Measurements from ENCODE around the gene CMSS1. TPM values are rescaled to one million over a fixed set of nuclear protein-coding genes. Genes with fewer than 3 reads are reported as not detected.

CMSS1 gene
- total RNA-seq, 4 donors from 2014 or later: 2.4 to 29.9 (median 5.2) TPM

DNA sequence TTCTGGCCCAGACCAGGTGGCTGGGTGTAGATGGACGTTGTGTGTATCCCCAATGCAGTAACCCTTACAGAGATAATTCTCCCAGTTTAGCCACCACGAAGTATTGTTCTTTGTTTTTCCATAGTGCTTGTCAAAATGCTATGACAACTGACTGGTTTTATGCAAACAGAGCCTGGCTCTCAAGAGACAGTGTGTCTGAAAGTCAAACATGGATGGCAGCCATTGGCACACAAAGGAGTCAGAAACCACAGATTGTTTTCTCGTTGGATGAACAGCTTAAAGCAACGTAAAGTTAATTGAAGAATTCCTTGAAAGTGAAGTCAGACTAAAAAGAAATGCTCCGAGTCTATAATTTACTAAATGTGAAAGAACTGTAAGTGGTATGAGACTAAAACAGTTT lies 205.5 kb downstream of the CMSS1 start:
- no peaks in the 10 kb centered on the region for H3K27me3 ChIP-seq
- no peak for TF ChIP-seq POLR2A (IDR thresholded peaks at IDR 0.05)
- no peak for TF ChIP-seq POLR2AphosphoS5 (IDR thresholded peaks at IDR 0.05)
- TF ChIP-seq, protein P1, sequence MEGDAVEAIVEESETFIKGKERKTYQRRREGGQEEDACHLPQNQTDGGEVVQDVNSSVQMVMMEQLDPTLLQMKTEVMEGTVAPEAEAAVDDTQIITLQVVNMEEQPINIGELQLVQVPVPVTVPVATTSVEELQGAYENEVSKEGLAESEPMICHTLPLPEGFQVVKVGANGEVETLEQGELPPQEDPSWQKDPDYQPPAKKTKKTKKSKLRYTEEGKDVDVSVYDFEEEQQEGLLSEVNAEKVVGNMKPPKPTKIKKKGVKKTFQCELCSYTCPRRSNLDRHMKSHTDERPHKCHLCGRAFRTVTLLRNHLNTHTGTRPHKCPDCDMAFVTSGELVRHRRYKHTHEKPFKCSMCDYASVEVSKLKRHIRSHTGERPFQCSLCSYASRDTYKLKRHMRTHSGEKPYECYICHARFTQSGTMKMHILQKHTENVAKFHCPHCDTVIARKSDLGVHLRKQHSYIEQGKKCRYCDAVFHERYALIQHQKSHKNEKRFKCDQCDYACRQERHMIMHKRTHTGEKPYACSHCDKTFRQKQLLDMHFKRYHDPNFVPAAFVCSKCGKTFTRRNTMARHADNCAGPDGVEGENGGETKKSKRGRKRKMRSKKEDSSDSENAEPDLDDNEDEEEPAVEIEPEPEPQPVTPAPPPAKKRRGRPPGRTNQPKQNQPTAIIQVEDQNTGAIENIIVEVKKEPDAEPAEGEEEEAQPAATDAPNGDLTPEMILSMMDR (IDR thresholded peaks at IDR 0.05): no peak
- TF ChIP-seq EP300 (IDR thresholded peaks at IDR 0.05; ENCODE audit: low read depth): no peak
- H3K4me3 ChIP-seq: no peak overlapping the region
- 64 to 85% methylated on average over 5 of the region's 5 CpGs for WGBS, 2 donors (ENCODE audit: low coverage in 1 of 2)
- H3K27ac ChIP-seq: no peak overlapping the region
- no peaks in the 10 kb centered on the region for H3K36me3 ChIP-seq
- intact Hi-C loops (cut with DNase I; ENCODE audit: low total_unique reads) (no loop called here), in situ Hi-C loops (cut with MboI; ENCODE audit: low pct_ligation_motif_present in 1 of 4, low pct_unique_long_range_greater_than_20kb in 1 of 4, low sequenced_read_pairs in 3 of 4) (no loop called here)
- peaks cover 8 to 17% (median 13%) of the 10 kb centered on the region in 4 donors for H3K4me1 ChIP-seq
- DNase-seq: no peak
- no peaks in the 10 kb centered on the region for H3K9me3 ChIP-seq

DNA sequence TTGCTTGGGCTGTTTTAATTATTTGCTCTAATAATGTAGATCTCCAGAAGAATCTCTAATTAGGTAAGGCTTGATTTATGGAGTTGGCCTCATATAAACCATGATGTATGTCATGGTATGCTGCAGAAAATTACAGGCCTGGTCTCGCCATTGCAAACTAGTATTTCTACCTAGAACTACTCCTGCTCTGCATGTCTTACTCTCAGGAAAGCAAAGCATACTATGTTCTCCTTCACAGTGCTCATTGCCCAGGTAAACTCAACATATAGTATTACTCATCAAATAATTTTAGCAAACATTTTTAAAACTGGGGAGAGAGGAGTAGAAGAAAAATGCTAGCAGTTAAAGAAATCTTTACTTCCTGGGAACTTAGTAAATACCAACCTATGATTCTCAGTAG lies 205.9 kb downstream of the CMSS1 start:
- WGBS, 2 donors (ENCODE audit: low coverage in 1 of 2): 94 to 100% methylated on average over 1 of the region's 1 CpG
- no peaks in the 10 kb centered on the region for H3K36me3 ChIP-seq
- peaks cover 8 to 17% (median 13%) of the 10 kb centered on the region in 4 donors for H3K4me1 ChIP-seq
- H3K4me3 ChIP-seq: no peak overlapping the region
- intact Hi-C loops (cut with DNase I; ENCODE audit: low total_unique reads) (no loop called here), in situ Hi-C loops (cut with MboI; ENCODE audit: low pct_ligation_motif_present in 1 of 4, low pct_unique_long_range_greater_than_20kb in 1 of 4, low sequenced_read_pairs in 3 of 4) (no loop called here)
- no peak for DNase-seq
- TF ChIP-seq POLR2AphosphoS5 (IDR thresholded peaks at IDR 0.05) (no peak), POLR2A (IDR thresholded peaks at IDR 0.05) (no peak), EP300 (IDR thresholded peaks at IDR 0.05; ENCODE audit: low read depth) (no peak)
- TF ChIP-seq, protein P1 (IDR thresholded peaks at IDR 0.05): no peak
- no peaks in the 10 kb centered on the region for H3K9me3 ChIP-seq
- no peaks in the 10 kb centered on the region for H3K27me3 ChIP-seq
- H3K27ac ChIP-seq: no peak overlapping the region

DNA sequence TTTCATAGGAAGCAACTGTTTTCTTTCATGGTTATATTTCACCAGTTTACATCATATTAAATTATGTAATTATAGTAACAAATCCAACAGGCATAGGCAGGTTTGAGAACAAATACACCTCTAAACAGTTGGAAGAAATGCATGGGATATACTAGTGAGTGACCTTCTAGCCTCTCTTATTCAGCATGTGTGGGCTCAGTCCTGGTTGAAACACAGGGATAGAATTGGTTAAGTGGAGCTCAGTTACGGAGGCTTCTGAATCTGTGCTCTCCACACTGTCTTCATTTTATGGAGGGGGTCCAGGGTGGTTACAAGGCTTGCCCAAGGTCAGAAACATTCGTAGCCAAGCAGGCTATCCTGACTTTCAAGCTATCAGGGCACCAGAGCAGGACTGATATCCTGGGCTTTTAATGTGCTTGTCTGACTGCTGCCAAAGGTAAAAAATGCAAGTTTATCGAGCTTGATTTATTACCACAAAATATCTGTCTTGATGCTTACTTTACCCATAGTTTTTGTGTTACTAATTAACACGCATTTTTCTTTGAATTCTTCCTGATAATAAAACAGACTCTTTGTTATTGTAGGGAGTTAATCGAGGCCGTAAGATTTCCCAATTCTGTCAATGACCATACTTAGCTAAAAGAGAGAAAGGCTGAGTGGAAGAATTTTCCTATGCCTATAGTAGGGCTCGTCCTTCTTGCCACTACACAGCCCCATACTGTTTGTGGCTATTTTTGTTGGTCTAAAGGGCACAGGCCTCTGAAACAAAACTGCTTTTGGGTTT lies 207.1 kb downstream of the CMSS1 start:
- in situ Hi-C loops (cut with MboI; ENCODE audit: low pct_ligation_motif_present in 1 of 4, low pct_unique_long_range_greater_than_20kb in 1 of 4, low sequenced_read_pairs in 3 of 4): no loop called here
- TF ChIP-seq EP300 (IDR thresholded peaks at IDR 0.05; ENCODE audit: low read depth) (no peak), POLR2AphosphoS5 (IDR thresholded peaks at IDR 0.05) (peak in 1 of 3 donors; percentile 18)
- no peaks in the 10 kb centered on the region for H3K9me3 ChIP-seq
- intact Hi-C loops (cut with DNase I; ENCODE audit: low total_unique reads): no loop called here
- DNase-seq: no peak
- no peaks in the 10 kb centered on the region for H3K27me3 ChIP-seq
- H3K4me1 ChIP-seq: peaks cover 8 to 17% (median 13%) of the 10 kb centered on the region in 4 donors
- H3K4me3 ChIP-seq: no peak overlapping the region
- H3K27ac ChIP-seq: peak overlapping the region in 1 of 4 donors; percentile 2
- no peaks in the 10 kb centered on the region for H3K36me3 ChIP-seq
- WGBS, 2 donors (ENCODE audit: low coverage in 1 of 2): 47 to 51% methylated on average over 6 to 7 of the region's 7 CpGs

DNA sequence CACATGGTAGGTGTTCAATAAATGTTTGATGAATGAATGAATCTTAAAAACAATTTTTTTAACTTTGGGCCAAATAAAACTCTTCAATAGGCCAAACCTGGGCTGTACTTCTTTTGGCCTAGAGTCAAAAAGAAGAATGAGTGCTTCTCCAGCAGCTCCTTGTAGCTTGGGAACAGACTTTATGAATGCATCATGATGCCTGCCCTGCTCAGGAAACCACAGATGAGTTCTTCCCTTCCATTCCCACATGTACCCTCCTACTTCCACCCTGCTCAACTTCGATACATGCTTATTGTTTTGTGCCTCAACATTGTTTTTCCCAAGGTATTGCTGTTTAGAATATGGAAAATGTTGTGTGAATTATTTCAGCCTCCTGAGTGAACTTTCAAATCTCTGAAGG lies 209.7 kb downstream of the CMSS1 start:
- Histone ChIP-seq H3K9me3 (no peaks in the 10 kb centered on the region), H3K4me3 (no peak overlapping the region), H3K4me1 (peaks cover 8 to 14% (median 11%) of the 10 kb centered on the region in 4 donors), H3K27ac (no peak overlapping the region), H3K27me3 (no peaks in the 10 kb centered on the region), H3K36me3 (no peaks in the 10 kb centered on the region)
- in situ Hi-C loops (cut with MboI; ENCODE audit: low pct_ligation_motif_present in 1 of 4, low pct_unique_long_range_greater_than_20kb in 1 of 4, low sequenced_read_pairs in 3 of 4): no loop called here
- DNase-seq: no peak
- TF ChIP-seq POLR2AphosphoS5 (IDR thresholded peaks at IDR 0.05): no peak
- TF ChIP-seq EP300 (IDR thresholded peaks at IDR 0.05; ENCODE audit: low read depth): no peak
- TF ChIP-seq POLR2A (IDR thresholded peaks at IDR 0.05): no peak
- TF ChIP-seq, protein P1 (IDR thresholded peaks at IDR 0.05): no peak
- 80 to 93% methylated on average over 1 of the region's 1 CpG for WGBS, 2 donors (ENCODE audit: low coverage in 1 of 2)
- intact Hi-C loops (cut with DNase I; ENCODE audit: low total_unique reads): no loop called here
